H1 (cell line): ENCODE measurements around the gene C3orf20. TPM values are rescaled to one million over a fixed set of nuclear protein-coding genes. Genes with fewer than 3 reads are reported as not detected.

Source experiments
- CTCF ChIA-PET: fragments of 300-600 bp; sonication (Branson Sonifier 250); formaldehyde crosslinking; loops from one replicate; lab custom pipeline; 2021; ENCODE audit not compliant: partially characterized antibody; lab: Charles Lee
- POLR2A ChIA-PET: fragments of 300-600 bp; sonication (Branson Sonifier 250); formaldehyde crosslinking; loops from one replicate; lab custom pipeline; 2021; ENCODE audit warnings: inconsistent platforms; ENCODE audit not compliant: partially characterized antibody; lab: Charles Lee
- DNase-seq, 2 experiments: peaks; one replicate each; pipeline versions ENCODE4 v3.0.0 to v3.0.0-alpha.2; 2010 to 2022; ENCODE audit warnings: low spot score in 2 of 2, low read depth in 1 of 2, mixed read lengths in 1 of 2
- FAIRE-seq: peaks from 2 replicates; lab custom pipeline; 2011; peaks lifted over from hg19 to GRCh38; lab: Jason Lieb, UNC
- H2AFZ ChIP-seq: 2 replicates; pipeline ENCODE4 v1.8.1; 2012; ENCODE audit warnings: low read length, inconsistent platforms
- H2AK5ac ChIP-seq: 2 replicates; pipeline ENCODE4 v1.6.1; 2013; ENCODE audit warnings: low read depth, low read length
- H2BK120ac ChIP-seq: replicated peaks from 2 replicates; pipeline ENCODE3; 2013; ENCODE audit warnings: low read depth, low read length, inconsistent platforms
- H2BK12ac ChIP-seq: 2 replicates; pipeline ENCODE4 v1.6.1; 2013; ENCODE audit warnings: low read depth, low read length
- H2BK15ac ChIP-seq: 2 replicates; pipeline ENCODE4 v1.6.1; 2013; ENCODE audit warnings: low read length
- H2BK20ac ChIP-seq: 2 replicates; pipeline ENCODE4 v1.6.1; 2013; ENCODE audit warnings: low read length
- H2BK5ac ChIP-seq: 2 replicates; pipeline ENCODE4 v1.6.1; 2013; ENCODE audit warnings: low read depth, low read length
- H3K14ac ChIP-seq: 2 replicates; pipeline ENCODE4 v1.6.1; 2013; ENCODE audit warnings: inconsistent platforms; ENCODE audit not compliant: insufficient read length
- H3K18ac ChIP-seq: 2 replicates; pipeline ENCODE4 v1.6.1; 2013; ENCODE audit warnings: low read length; ENCODE audit errors: extremely low read depth
- H3K23ac ChIP-seq: 2 replicates; pipeline ENCODE4 v1.6.1; 2013; ENCODE audit warnings: inconsistent platforms; ENCODE audit not compliant: insufficient read length
- H3K23me2 ChIP-seq: 2 replicates; pipeline ENCODE4 v1.6.1; 2013; ENCODE audit warnings: low read depth, low read length
- H3K27ac ChIP-seq: 2 replicates; pipeline ENCODE4 v1.6.1; 2011; ENCODE audit warnings: low read depth, low read length, inconsistent platforms
- H3K27me3 ChIP-seq, 4 experiments: replicated peaks in 1 of 4; 1 replicate in 1 of 4; 2 replicates in 3 of 4; pipeline versions ENCODE4 v1.6.1 to v1.8.1; 2011 to 2013; ENCODE audit warnings: low read length in 3 of 4, mild to moderate bottlenecking in 3 of 4, inconsistent platforms in 2 of 4, mixed read lengths in 2 of 4, moderate library complexity in 1 of 4; ENCODE audit not compliant: control insufficient read depth in 3 of 4, insufficient read depth in 3 of 4; ENCODE audit errors: extremely low read depth in 1 of 4
- H3K36me3 ChIP-seq, 4 experiments: 2 replicates each; pipeline versions ENCODE4 v1.6.1 to v1.8.1; 2011 to 2013; ENCODE audit warnings: mild to moderate bottlenecking in 4 of 4, low read length in 3 of 4, moderate library complexity in 2 of 4, control low read depth in 1 of 4, inconsistent platforms in 1 of 4; ENCODE audit not compliant: insufficient read depth in 4 of 4, control insufficient read depth in 2 of 4
- H3K4ac ChIP-seq: replicated peaks from 2 replicates; pipeline ENCODE3; 2013; ENCODE audit warnings: low read length, low read depth, mixed read lengths, inconsistent platforms; ENCODE audit not compliant: insufficient read length
- H3K4me1 ChIP-seq, 4 experiments: replicated peaks in 1 of 4; 1 replicate in 1 of 4; 2 replicates in 3 of 4; pipeline versions ENCODE4 v1.6.1 to v1.8.1; 2011 to 2013; ENCODE audit warnings: low read length in 3 of 4, inconsistent platforms in 2 of 4, mixed read lengths in 1 of 4; ENCODE audit not compliant: insufficient read depth in 4 of 4, control insufficient read depth in 3 of 4
- H3K4me2 ChIP-seq, 2 experiments: 2 replicates each; pipeline versions ENCODE4 v1.6.1 to v1.8.1; 2011 to 2013; ENCODE audit warnings: low read depth in 2 of 2, low read length in 2 of 2, control low read depth in 1 of 2, inconsistent platforms in 1 of 2, mild to moderate bottlenecking in 1 of 2; ENCODE audit not compliant: insufficient read depth in 1 of 2
- H3K4me3 ChIP-seq, 4 experiments: fragments of 200-600, 300-600 bp in 1 of 4; sonication (generic), shearing (Covaris generic), sonication (Bioruptor Twin) in 1 of 4; 2 replicates each; pipeline versions ENCODE4 v1.5.1 to v1.8.1; 2011 to 2016; ENCODE audit warnings: low read length in 4 of 4, low read depth in 3 of 4, control low read depth in 2 of 4, inconsistent platforms in 2 of 4, mild to moderate bottlenecking in 2 of 4, mixed read lengths in 1 of 4, moderate library complexity in 1 of 4; ENCODE audit not compliant: insufficient read depth in 2 of 4; ENCODE audit errors: extremely low read depth in 1 of 4
- H3K56ac ChIP-seq: replicated peaks from 2 replicates; pipeline ENCODE3; 2013; ENCODE audit warnings: low read depth, mild to moderate bottlenecking, mixed read lengths, low read length, inconsistent platforms; ENCODE audit not compliant: insufficient read length
- H3K79me1 ChIP-seq: 2 replicates; pipeline ENCODE4 v1.6.1; 2013; ENCODE audit warnings: low read depth, low read length, control low read depth
- H3K79me2 ChIP-seq, 2 experiments: 2 replicates each; pipeline versions ENCODE4 v1.6.1 to v1.8.1; 2012 to 2013; ENCODE audit warnings: low read length in 2 of 2, mild to moderate bottlenecking in 2 of 2, inconsistent platforms in 1 of 2; ENCODE audit not compliant: insufficient read depth in 2 of 2, control insufficient read depth in 1 of 2
- H3K9ac ChIP-seq, 4 experiments: replicated peaks in 1 of 4; 1 replicate in 1 of 4; 2 replicates in 3 of 4; pipeline versions ENCODE4 v1.6.1 to v1.8.1; 2011 to 2013; ENCODE audit warnings: low read depth in 3 of 4, low read length in 3 of 4, control low read depth in 2 of 4, mild to moderate bottlenecking in 2 of 4, moderate library complexity in 2 of 4, inconsistent platforms in 1 of 4; ENCODE audit errors: extremely low read depth in 1 of 4
- H3K9me3 ChIP-seq, 2 experiments: 2 replicates each; pipeline versions ENCODE4 v1.6.1 to v1.8.1; 2012 to 2013; ENCODE audit warnings: mild to moderate bottlenecking in 2 of 2, moderate library complexity in 2 of 2, control low read depth in 1 of 2, inconsistent platforms in 1 of 2, low read depth in 1 of 2, low read length in 1 of 2, mixed read lengths in 1 of 2; ENCODE audit not compliant: insufficient read depth in 2 of 2
- H4K20me1 ChIP-seq, 2 experiments: replicated peaks in 1 of 2; 2 replicates each; pipeline versions ENCODE3 to v1.8.1; 2011 to 2013; ENCODE audit warnings: inconsistent platforms in 2 of 2, low read length in 2 of 2, mild to moderate bottlenecking in 1 of 2; ENCODE audit not compliant: insufficient read depth in 2 of 2, control insufficient read depth in 1 of 2
- H4K5ac ChIP-seq: 2 replicates; pipeline ENCODE4 v1.6.1; 2013; ENCODE audit warnings: low read length, low read depth, mixed read lengths, inconsistent platforms; ENCODE audit not compliant: insufficient read length
- H4K8ac ChIP-seq: 2 replicates; pipeline ENCODE4 v1.8.0; 2013; ENCODE audit warnings: mild to moderate bottlenecking, moderate library complexity, low read length, inconsistent platforms; ENCODE audit not compliant: insufficient read depth; ENCODE audit errors: extremely low read depth
- H4K91ac ChIP-seq: replicated peaks from 2 replicates; pipeline ENCODE3; 2013; ENCODE audit warnings: low read length, mixed read lengths, inconsistent platforms; ENCODE audit not compliant: insufficient read length
- CHD1 ChIP-seq: IDR thresholded peaks from 2 replicates; pipeline ENCODE4 v1.6.1; 2012; ENCODE audit warnings: low read depth, low read length, improper control_type of control experiment
- EGR1 ChIP-seq: IDR thresholded peaks from 2 replicates; pipeline ENCODE4 v1.6.1; 2011; ENCODE audit warnings: low read depth, low read length, borderline replicate concordance
- GABPA ChIP-seq: IDR thresholded peaks from 2 replicates; pipeline ENCODE4 v1.6.1; 2011; ENCODE audit warnings: mild to moderate bottlenecking, low read length, moderate library complexity, borderline replicate concordance; ENCODE audit not compliant: insufficient read depth
- HDAC2 ChIP-seq, 2 experiments: fragments of 300-600 bp in 1 of 2; sonication (generic) in 1 of 2; IDR thresholded peaks; 2 replicates each; pipeline ENCODE4 v1.6.1; 2011 to 2012; ENCODE audit warnings: low read depth in 2 of 2, low read length in 2 of 2, mild to moderate bottlenecking in 2 of 2, moderate library complexity in 2 of 2, borderline replicate concordance in 1 of 2, inconsistent platforms in 1 of 2
- HDAC6 ChIP-seq: IDR thresholded peaks from one replicate; pipeline ENCODE4 v1.7.1; 2012; ENCODE audit warnings: low read depth, mild to moderate bottlenecking, inconsistent platforms, low read length, moderate library complexity
- KDM4A ChIP-seq: IDR thresholded peaks from one replicate; pipeline ENCODE4 v1.7.1; 2012; ENCODE audit warnings: low read depth, mild to moderate bottlenecking, moderate library complexity, low read length, inconsistent platforms; ENCODE audit not compliant: severe bottlenecking
- RAD21 ChIP-seq, 2 experiments: IDR thresholded peaks in 1 of 2; conservative IDR thresholded peaks in 1 of 2; 2 replicates each; pipeline ENCODE4 v1.6.1; 2011; ENCODE audit warnings: low read depth in 2 of 2, low read length in 2 of 2, improper control_type of control experiment in 1 of 2, inconsistent platforms in 1 of 2, mild to moderate bottlenecking in 1 of 2, moderate library complexity in 1 of 2
- RFX5 ChIP-seq: IDR thresholded peaks from 2 replicates; pipeline ENCODE4 v1.6.1; 2011; ENCODE audit warnings: low read depth, low read length, improper control_type of control experiment, borderline replicate concordance
- SAP30 ChIP-seq: fragments of 300-600 bp; sonication (generic); IDR thresholded peaks from 2 replicates; pipeline ENCODE4 v1.7.1; 2012; ENCODE audit warnings: low read length, moderate library complexity, mild to moderate bottlenecking, inconsistent platforms; ENCODE audit not compliant: insufficient read depth, insufficient replicate concordance
- SIN3A ChIP-seq, 2 experiments: IDR thresholded peaks in 1 of 2; conservative IDR thresholded peaks in 1 of 2; 2 replicates each; pipeline ENCODE4 v1.6.1; 2011 to 2012; ENCODE audit warnings: low read length in 2 of 2, improper control_type of control experiment in 1 of 2, low read depth in 1 of 2, mild to moderate bottlenecking in 1 of 2
- SIRT6 ChIP-seq: IDR thresholded peaks from one replicate; pipeline ENCODE4 v1.7.1; 2012; ENCODE audit warnings: low read length, inconsistent platforms
- TAF7 ChIP-seq: optimal IDR thresholded peaks from 2 replicates; pipeline ENCODE3; 2011; ENCODE audit warnings: low read depth, mild to moderate bottlenecking, inconsistent platforms, low read length, moderate library complexity, borderline replicate concordance
- WGBS, 2 experiments: shearing (Covaris generic) in 1 of 2; methylation state at CpG; one replicate each; pipeline versions ENCODE4 v1.1.6 to v1.1.7; 2013 to 2015; ENCODE audit warnings: low lambda C conversion rate in 2 of 2, mixed read lengths in 2 of 2, inconsistent platforms in 1 of 2, low coverage in 1 of 2, missing lambda C conversion rate in 1 of 2; ENCODE audit not compliant: insufficient replicate concordance in 2 of 2, insufficient coverage in 1 of 2, insufficient read length in 1 of 2; ENCODE audit errors: extremely low coverage in 1 of 2, missing lambda C conversion rate in 1 of 2; 5-methylcytosine and 5-hydroxymethylcytosine counted together
- polyA plus RNA-seq, 7 experiments: library from polyadenylated mRNA; depleted of rRNA in 3 of 7; stranded (reverse) in 5 of 7; unstranded in 2 of 7; fragments of >200 nt in 5 of 7; fragments of 200-250 nt in 2 of 7; gene quantifications; 1 replicate in 5 of 7; 2 replicates in 1 of 7; 4 replicates in 1 of 7; pipeline versions ENCODE4 v1.2.1 to v1.2.3, GENCODE V29; 2011 to 2013; ENCODE audit warnings: missing spikeins in 2 of 7, mixed read lengths in 2 of 7
- total RNA-seq: library from RNA; stranded (reverse); fragmentation: NEBNext Ultra II Directional; extraction: Animal tissue kit (Norgen Biotek cat#: 25700); gene quantifications from 2 replicates; pipeline ENCODE4 v1.2.1, GENCODE V29; 2021

Gene C3orf20
- total and polyA plus RNA-seq, 2 of the 8 experiments (the other 6 are each of a cell fraction or from before 2014, with no cell fraction given): not detected

GRCh38 chr3:14818804-14819500, 144.0 kb downstream of the C3orf20 start, which contains the start of gene FGD5:
TSS of gene FGD5 (plus strand) at chr3:14818962. CDS start at chr3:14819072, 110 bp downstream.
- H2AK5ac ChIP-seq: no peak within 1 kb of the TSS
- no peaks in the 10 kb centered on the region for H3K9me3 ChIP-seq
- H3K4me3 ChIP-seq: no peak within 1 kb of the TSS
- H2AFZ ChIP-seq: no peak within 1 kb of the TSS
- H2BK20ac ChIP-seq: no peak within 1 kb of the TSS
- H3K79me2 ChIP-seq: no peaks in the 10 kb centered on the region; a peak in 1 of 4 replicates
- H3K4me2 ChIP-seq: no peak within 1 kb of the TSS
- no peak within 1 kb of the TSS for H2BK12ac ChIP-seq
- ChIA-PET POLR2A (no interaction called here), CTCF (interaction anchor here (0.9 to 1.0 kb wide), 2 partner anchors 27 to 94 kb away, joined by 3 read pairs; no protein-coding TSS in a partner anchor)
- no peak within 1 kb of the TSS for H3K56ac ChIP-seq
- H2BK5ac ChIP-seq: no peak within 1 kb of the TSS
- H3K79me1 ChIP-seq: no peaks in the 10 kb centered on the region
- no peaks in the 10 kb centered on the region for H3K23me2 ChIP-seq
- no peak within 1 kb of the TSS for H3K4ac ChIP-seq
- H3K9ac ChIP-seq: no peak within 1 kb of the TSS
- H3K36me3 ChIP-seq: no peaks in the 10 kb centered on the region
- no peaks in the 10 kb centered on the region for H3K27me3 ChIP-seq
- no peak within 1 kb of the TSS for H2BK15ac ChIP-seq
- WGBS, 2 experiments: 89% methylated on average over 25 of the region's 25 CpGs; no CpG with 5 or more reads in 1 of the 2 experiments
- H4K91ac ChIP-seq: no peak within 1 kb of the TSS
- DNase-seq (no peak), FAIRE-seq (no peak)
- H3K23ac ChIP-seq: no peak within 1 kb of the TSS
- H3K27ac ChIP-seq: no peak within 1 kb of the TSS
- H4K8ac ChIP-seq: no peak within 1 kb of the TSS
- H3K4me1 ChIP-seq: peaks cover 0 to 10% (median 4%) of the 10 kb centered on the region in 4 experiments; a peak in 4 of 7 replicates
- no peak within 1 kb of the TSS for H4K5ac ChIP-seq
- H3K14ac ChIP-seq: no peak within 1 kb of the TSS
- no peak within 1 kb of the TSS for H3K18ac ChIP-seq
- no peak within 1 kb of the TSS for H2BK120ac ChIP-seq
- no peaks in the 10 kb centered on the region for H4K20me1 ChIP-seq
- TF ChIP-seq HDAC2 (IDR thresholded peaks at IDR 0.05; ENCODE audit: borderline replicate concordance in 1 of 2, low read depth in 2 of 2, low read length in 2 of 2) (no peak), SIRT6 (no peak), EGR1 (no peak), GABPA (no peak), SAP30 (no peak), CHD1 (no peak), RFX5 (no peak), SIN3A (conservative IDR thresholded peaks at IDR 0.05 in 1 of 2, IDR thresholded peaks at IDR 0.05 in 1 of 2; ENCODE audit: low read depth in 1 of 2, low read length in 2 of 2) (no peak), KDM4A (no peak), HDAC6 (no peak), RAD21 (IDR thresholded peaks at IDR 0.05 in 1 of 2, conservative IDR thresholded peaks at IDR 0.05 in 1 of 2; ENCODE audit: low read depth in 2 of 2, low read length in 2 of 2) (no peak), TAF7 (no peak)
